Keratinocyte (primary cell): ENCODE measurements around the gene CRADD. TPM values are rescaled to one million over a fixed set of nuclear protein-coding genes. Genes with fewer than 3 reads are reported as not detected.

ENCODE experiments used
- DNase-seq: peaks from one replicate; pipeline ENCODE4 v3.0.0-alpha.2; 2011; ENCODE audit warnings: low read depth, missing footprints, low spot score
- FAIRE-seq: peaks from 2 replicates; lab custom pipeline; 2011; peaks lifted over from hg19 to GRCh38; lab: Jason Lieb, UNC
- H2AFZ ChIP-seq: 2 replicates; pipeline ENCODE4 v1.6.0; 2012; ENCODE audit warnings: low read length, control low read depth, inconsistent platforms; ENCODE audit not compliant: control insufficient read depth
- H3K27ac ChIP-seq: 2 replicates; pipeline ENCODE4 v1.5.1; 2011; ENCODE audit warnings: low read length; ENCODE audit not compliant: control insufficient read depth, insufficient read depth
- H3K27me3 ChIP-seq: 3 replicates; pipeline ENCODE4 v1.6.0; 2011; ENCODE audit warnings: low read length; ENCODE audit not compliant: control insufficient read depth, insufficient read depth; ENCODE audit errors: extremely low read depth
- H3K36me3 ChIP-seq, 2 experiments: 2 replicates in 1 of 2; 3 replicates in 1 of 2; pipeline ENCODE4 v1.5.1; 2011; ENCODE audit warnings: low read length in 2 of 2, mild to moderate bottlenecking in 1 of 2; ENCODE audit not compliant: control insufficient read depth in 2 of 2, insufficient read depth in 2 of 2; ENCODE audit errors: extremely low read depth in 1 of 2
- H3K4me1 ChIP-seq: 3 replicates; pipeline ENCODE4 v1.5.1; 2011; ENCODE audit warnings: low read length; ENCODE audit not compliant: control insufficient read depth, insufficient read depth; ENCODE audit errors: extremely low read depth
- H3K4me2 ChIP-seq: 3 replicates; pipeline ENCODE4 v1.6.0; 2011; ENCODE audit warnings: low read depth, low read length; ENCODE audit not compliant: control insufficient read depth, insufficient read depth; ENCODE audit errors: extremely low read depth
- H3K4me3 ChIP-seq, 3 experiments: fragments of 200-600 bp in 1 of 3; sonication (generic) in 1 of 3; 2 replicates in 2 of 3; 3 replicates in 1 of 3; pipeline ENCODE4 v1.5.1; 2011 to 2016; ENCODE audit warnings: low read length in 3 of 3, mild to moderate bottlenecking in 3 of 3, control low read depth in 2 of 3, inconsistent platforms in 1 of 3, low read depth in 1 of 3, mixed read lengths in 1 of 3, mixed run types in 1 of 3, moderate library complexity in 1 of 3; ENCODE audit not compliant: control insufficient read depth in 2 of 3, insufficient read depth in 2 of 3; ENCODE audit errors: extremely low read depth in 1 of 3
- H3K79me2 ChIP-seq: 2 replicates; pipeline ENCODE4 v1.6.0; 2012; ENCODE audit warnings: low read length; ENCODE audit not compliant: control insufficient read depth, insufficient read depth
- H3K9ac ChIP-seq: 3 replicates; pipeline ENCODE4 v1.6.0; 2011; ENCODE audit warnings: low read length; ENCODE audit not compliant: control insufficient read depth, insufficient read depth; ENCODE audit errors: extremely low read depth
- H3K9me1 ChIP-seq: 3 replicates; pipeline ENCODE4 v1.6.0; 2011; ENCODE audit warnings: low read length; ENCODE audit not compliant: control insufficient read depth, insufficient read depth; ENCODE audit errors: extremely low read depth
- H3K9me3 ChIP-seq: 2 replicates; pipeline ENCODE4 v1.5.1; 2012; ENCODE audit warnings: low read depth, low read length; ENCODE audit not compliant: control insufficient read depth
- H4K20me1 ChIP-seq: 3 replicates; pipeline ENCODE4 v1.6.0; 2011; ENCODE audit warnings: low read length; ENCODE audit not compliant: control insufficient read depth, insufficient read depth; ENCODE audit errors: extremely low read depth
- EZH2 ChIP-seq: IDR thresholded peaks from one replicate; pipeline ENCODE4 v1.6.1; 2012; ENCODE audit warnings: inconsistent platforms, mild to moderate bottlenecking, low read length, moderate library complexity
- dilution Hi-C: fragments of 300-500 bp; cut with MboI; formaldehyde crosslinking; loops from one replicate; pipeline ENCODE4 v1.7.0; 2020; ENCODE audit warnings: low sequenced_read_pairs; ENCODE audit not compliant: extremely low pct_ligation_motif_present
- polyA plus RNA-seq, 5 experiments: library from polyadenylated mRNA; depleted of rRNA in 3 of 5; stranded (reverse) in 3 of 5; stranded (forward) in 1 of 5; unstranded in 1 of 5; fragments of >200 nt; gene quantifications; 1 replicate in 1 of 5; 2 replicates in 3 of 5; 3 replicates in 1 of 5; pipeline versions ENCODE4 v1.2.1 to v1.2.3, GENCODE V29; 2011 to 2012; ENCODE audit warnings: missing spikeins in 2 of 5, low read depth in 1 of 5, low replicate concordance in 1 of 5
- TF ChIP-seq, protein P1 (sequence below), 3 experiments: IDR thresholded peaks in 1 of 3; conservative IDR thresholded peaks in 1 of 3; optimal IDR thresholded peaks in 1 of 3; 2 replicates in 2 of 3; 3 replicates in 1 of 3; pipeline versions ENCODE3 to v1.5.1; 2011; ENCODE audit warnings: low read length in 3 of 3, mild to moderate bottlenecking in 3 of 3, moderate library complexity in 2 of 3, control low read depth in 1 of 3, inconsistent platforms in 1 of 3; ENCODE audit not compliant: insufficient read depth in 2 of 3; ENCODE audit errors: extremely low read depth in 1 of 3

CRADD gene
- polyA plus RNA-seq, 1 donor (not counting 4 experiments of a cell fraction or from before 2014, with no cell fraction given), result 11.2 TPM

DNA sequence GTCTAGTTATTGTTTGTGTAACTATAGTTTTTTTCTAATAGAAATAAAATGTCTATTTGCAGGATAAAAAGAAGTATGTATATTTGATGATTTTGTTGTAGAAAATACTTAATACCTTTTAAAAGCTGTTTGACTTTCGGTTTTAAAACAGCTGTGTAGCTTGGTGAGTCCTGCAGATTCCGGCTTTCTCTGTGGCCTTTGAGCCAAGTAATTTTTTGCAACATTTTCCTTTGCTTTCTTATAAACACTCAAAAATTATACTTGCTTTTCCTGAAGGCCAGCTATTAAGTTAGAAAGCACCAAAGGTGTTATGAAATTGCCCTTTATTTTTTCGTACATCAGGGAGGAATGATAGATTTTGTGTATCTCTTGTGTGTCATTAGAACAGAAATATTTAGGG, 63.6 kb downstream of the CRADD start:
- Histone ChIP-seq H3K9me3 (no peaks in the 10 kb centered on the region), H3K27ac (no peak overlapping the region), H3K79me2 (no peaks in the 10 kb centered on the region), H4K20me1 (no peaks in the 10 kb centered on the region), H3K36me3 (no peaks in the 10 kb centered on the region), H3K4me1 (peaks cover 24% of the 10 kb centered on the region), H3K4me3 (peak overlapping the region in 2 of 3 experiments; percentile 3 to 81), H3K27me3 (no peaks in the 10 kb centered on the region), H3K9ac (no peak overlapping the region), H2AFZ (peak overlapping the region; percentile 87), H3K9me1 (no peaks in the 10 kb centered on the region), H3K4me2 (peak overlapping the region; percentile 92)
- dilution Hi-C loops, result no loop called here
- DNase-seq (no peak), FAIRE-seq (no peak)
- no peak for TF ChIP-seq EZH2
- TF ChIP-seq, protein P1, sequence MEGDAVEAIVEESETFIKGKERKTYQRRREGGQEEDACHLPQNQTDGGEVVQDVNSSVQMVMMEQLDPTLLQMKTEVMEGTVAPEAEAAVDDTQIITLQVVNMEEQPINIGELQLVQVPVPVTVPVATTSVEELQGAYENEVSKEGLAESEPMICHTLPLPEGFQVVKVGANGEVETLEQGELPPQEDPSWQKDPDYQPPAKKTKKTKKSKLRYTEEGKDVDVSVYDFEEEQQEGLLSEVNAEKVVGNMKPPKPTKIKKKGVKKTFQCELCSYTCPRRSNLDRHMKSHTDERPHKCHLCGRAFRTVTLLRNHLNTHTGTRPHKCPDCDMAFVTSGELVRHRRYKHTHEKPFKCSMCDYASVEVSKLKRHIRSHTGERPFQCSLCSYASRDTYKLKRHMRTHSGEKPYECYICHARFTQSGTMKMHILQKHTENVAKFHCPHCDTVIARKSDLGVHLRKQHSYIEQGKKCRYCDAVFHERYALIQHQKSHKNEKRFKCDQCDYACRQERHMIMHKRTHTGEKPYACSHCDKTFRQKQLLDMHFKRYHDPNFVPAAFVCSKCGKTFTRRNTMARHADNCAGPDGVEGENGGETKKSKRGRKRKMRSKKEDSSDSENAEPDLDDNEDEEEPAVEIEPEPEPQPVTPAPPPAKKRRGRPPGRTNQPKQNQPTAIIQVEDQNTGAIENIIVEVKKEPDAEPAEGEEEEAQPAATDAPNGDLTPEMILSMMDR (optimal IDR thresholded peaks at IDR 0.05 in 1 of 3, IDR thresholded peaks at IDR 0.05 in 1 of 3, conservative IDR thresholded peaks at IDR 0.05 in 1 of 3; ENCODE audit: extremely low read depth in 1 of 3, insufficient read depth in 2 of 3, low read length in 3 of 3), result no peak

DNA sequence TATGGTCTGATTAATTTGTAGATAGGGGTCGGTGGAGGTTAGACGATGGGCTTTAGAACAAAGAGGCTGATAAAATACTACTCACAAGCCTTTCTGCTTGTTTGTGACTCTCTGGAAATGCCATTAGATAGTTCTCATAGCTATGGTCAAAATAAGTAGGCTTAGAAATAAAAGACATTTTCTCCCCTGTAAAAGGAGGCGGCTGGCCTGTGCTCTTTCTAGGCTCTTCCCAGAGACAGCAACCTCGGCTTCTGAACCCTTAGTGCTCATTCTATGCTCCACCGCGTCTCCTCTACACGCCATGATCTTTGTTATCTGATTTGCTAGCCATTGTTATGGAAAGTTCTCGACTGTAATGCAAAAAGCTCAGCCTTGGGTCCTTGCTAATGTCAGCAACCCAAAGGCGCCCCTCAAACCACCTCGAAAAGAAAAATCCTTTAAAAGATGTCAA, 64.5 kb downstream of the CRADD start:
- H3K4me2 ChIP-seq, result peak overlapping the region; percentile 92
- FAIRE-seq, result no peak
- no peaks in the 10 kb centered on the region for H3K9me1 ChIP-seq
- TF ChIP-seq, protein P1 (optimal IDR thresholded peaks at IDR 0.05 in 1 of 3, IDR thresholded peaks at IDR 0.05 in 1 of 3, conservative IDR thresholded peaks at IDR 0.05 in 1 of 3; ENCODE audit: extremely low read depth in 1 of 3, insufficient read depth in 2 of 3, low read length in 3 of 3), result no peak
- TF ChIP-seq EZH2, result no peak
- dilution Hi-C loops, result no loop called here
- no peaks in the 10 kb centered on the region for H4K20me1 ChIP-seq
- no peaks in the 10 kb centered on the region for H3K27me3 ChIP-seq
- peaks cover 24% of the 10 kb centered on the region for H3K4me1 ChIP-seq
- H3K4me3 ChIP-seq, result peak overlapping the region; percentile 5 to 93 (median 81)
- H3K79me2 ChIP-seq, result no peaks in the 10 kb centered on the region
- no peaks in the 10 kb centered on the region for H3K36me3 ChIP-seq
- H3K27ac ChIP-seq, result peak overlapping the region; percentile 67
- peak overlapping the region; percentile 87 for H2AFZ ChIP-seq
- no peak for DNase-seq
- no peaks in the 10 kb centered on the region for H3K9me3 ChIP-seq
- peak overlapping the region; percentile 75 for H3K9ac ChIP-seq
